ENCODE results near the gene MYH4.

DNA sequence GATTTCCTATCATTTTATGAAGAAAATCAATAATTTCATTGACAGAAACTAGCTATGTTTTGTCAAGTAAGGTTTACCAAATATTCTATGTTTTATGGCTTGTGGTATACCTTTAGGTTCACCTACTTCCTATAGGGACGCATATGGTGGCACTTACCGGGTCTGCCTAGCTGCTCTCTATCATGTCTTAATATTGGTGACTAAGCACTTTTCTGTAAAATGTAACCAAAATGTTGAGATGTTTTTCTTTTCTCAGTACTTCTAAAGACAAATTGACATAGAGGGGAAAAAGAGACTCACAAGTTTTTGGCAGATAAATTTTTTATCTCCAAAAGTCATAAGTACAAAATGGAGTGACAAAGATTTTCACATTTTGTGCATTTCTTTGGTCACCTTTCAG is 22.6 kb upstream of the MYH4 start:
- no peak for TF ChIP-seq EZH2 (IDR thresholded peaks at IDR 0.05; ENCODE audit: borderline replicate concordance, insufficient read depth, low read depth, low read length, poor library complexity, severe bottlenecking)
- TF ChIP-seq CTCF (IDR thresholded peaks at IDR 0.05): no peak
